ENCODE data around the gene RGS10. TPM values are rescaled to one million over a fixed set of nuclear protein-coding genes. Genes with fewer than 3 reads are reported as not detected.
"Not testable (repeated sequence)": the region's sequence is repeated elsewhere in the genome, so short reads cannot be mapped to it uniquely, and the experiment has no call there.

Gene RGS10
- total RNA-seq, 6 donors from 2014 or later, result 11.7 to 39.3 (median 26.5) TPM

GRCh38 chr10:119535305-119535704 lies 7.2 kb downstream of the RGS10 start:
- ATAC-seq (ENCODE audit: low FRiP score in 2 of 2), result no peak
- Histone ChIP-seq H3K36me3 (no peaks in the 10 kb centered on the region), H3K4me3 (no peak overlapping the region), H3K4me1 (peaks cover 0 to 7% (median 0%) of the 10 kb centered on the region in 4 donors), H3K9me3 (no peaks in the 10 kb centered on the region), H3K27me3 (no peaks in the 10 kb centered on the region), H3K27ac (no peak overlapping the region)
- 87 to 92% methylated on average over 3 of the region's 3 CpGs for WGBS, 2 donors
- no peak for DNase-seq
- TF ChIP-seq POLR2AphosphoS5 (IDR thresholded peaks at IDR 0.05), result no peak
- TF ChIP-seq EP300 (IDR thresholded peaks at IDR 0.05), result no peak
- TF ChIP-seq CTCF (IDR thresholded peaks at IDR 0.05), result no peak
- no peak for TF ChIP-seq POLR2A (IDR thresholded peaks at IDR 0.05)

GRCh38 chr10:119533473-119533872 lies 9.0 kb downstream of the RGS10 start:
- no peak for ATAC-seq (ENCODE audit: low FRiP score in 2 of 2)
- H3K27me3 ChIP-seq, result no peaks in the 10 kb centered on the region
- H3K9me3 ChIP-seq, result no peaks in the 10 kb centered on the region
- peaks cover 0 to 6% (median 0%) of the 10 kb centered on the region in 4 donors for H3K4me1 ChIP-seq
- 88% methylated on average over 2 of the region's 2 CpGs for WGBS, 2 donors
- TF ChIP-seq CTCF (IDR thresholded peaks at IDR 0.05), result no peak
- no peak for TF ChIP-seq EP300 (IDR thresholded peaks at IDR 0.05)
- no peak for TF ChIP-seq POLR2A (IDR thresholded peaks at IDR 0.05)
- no peak for TF ChIP-seq POLR2AphosphoS5 (IDR thresholded peaks at IDR 0.05)
- H3K4me3 ChIP-seq, result no peak overlapping the region
- no peak overlapping the region for H3K27ac ChIP-seq
- no peak for DNase-seq
- no peaks in the 10 kb centered on the region for H3K36me3 ChIP-seq

GRCh38 chr10:119532791-119533190 lies 9.7 kb downstream of the RGS10 start:
- H3K27me3 ChIP-seq, H3K36me3 ChIP-seq: not testable (repeated sequence)

GRCh38 chr10:119532251-119532650 lies 10.3 kb downstream of the RGS10 start:
- H3K4me1 ChIP-seq; H3K9me3 ChIP-seq; DNase-seq; H3K27ac ChIP-seq; H3K27me3 ChIP-seq; H3K36me3 ChIP-seq; ATAC-seq (ENCODE audit: low FRiP score in 2 of 2); H3K4me3 ChIP-seq: not testable (repeated sequence)
- 92 to 100% methylated on average over 6 to 8 of the region's 8 CpGs for WGBS, 2 donors

More at GRCh38 chr10:119532791-119533190, 9.7 kb downstream of the RGS10 start:
- not testable (repeated sequence) for DNase-seq, H3K9me3 ChIP-seq, H3K4me3 ChIP-seq, H3K4me1 ChIP-seq, H3K27ac ChIP-seq
- 73 to 78% methylated on average over 8 of the region's 8 CpGs for WGBS, 2 donors
- peak in 1 of 2 donors; percentile 54 for ATAC-seq (ENCODE audit: low FRiP score in 2 of 2)

- no peak for TF ChIP-seq POLR2A (IDR thresholded peaks at IDR 0.05)
- TF ChIP-seq EP300 (IDR thresholded peaks at IDR 0.05), result no peak
- no peak for TF ChIP-seq POLR2AphosphoS5 (IDR thresholded peaks at IDR 0.05)
- ATAC-seq (ENCODE audit: low FRiP score in 2 of 2), result no peak
- Histone ChIP-seq H3K9me3 (no peaks in the 10 kb centered on the region), H3K27ac (no peak overlapping the region), H3K27me3 (no peaks in the 10 kb centered on the region), H3K4me3 (no peak overlapping the region), H3K36me3 (no peaks in the 10 kb centered on the region), H3K4me1 (no peaks in the 10 kb centered on the region)
- WGBS, 2 donors, result 63 to 64% methylated on average over 1 of the region's 1 CpG
- no peak for DNase-seq
Measured at GRCh38 chr10:119531067-119531466, 11.5 kb downstream of the RGS10 start.

GRCh38 chr10:119528663-119529237 lies 13.8 kb downstream of the RGS10 start:
- 80% methylated on average over 8 of the region's 8 CpGs for WGBS, 2 donors
- H3K9me3 ChIP-seq; H3K27ac ChIP-seq; H3K4me3 ChIP-seq; H3K27me3 ChIP-seq; ATAC-seq (ENCODE audit: low FRiP score in 2 of 2); H3K4me1 ChIP-seq; DNase-seq; H3K36me3 ChIP-seq: not testable (repeated sequence)

Data from upper lobe of left lung (tissue), 6 donors.